ENCODE results near the gene RPL37A. TPM values are rescaled to one million over a fixed set of nuclear protein-coding genes. Genes with fewer than 3 reads are reported as not detected.
A peak's percentile ranks its signal among the peaks of the same experiment; 100 is the strongest.

Gene RPL37A
- total RNA-seq, 4 donors from 2014 or later, result 393 to 1,147 (median 736) TPM

DNA sequence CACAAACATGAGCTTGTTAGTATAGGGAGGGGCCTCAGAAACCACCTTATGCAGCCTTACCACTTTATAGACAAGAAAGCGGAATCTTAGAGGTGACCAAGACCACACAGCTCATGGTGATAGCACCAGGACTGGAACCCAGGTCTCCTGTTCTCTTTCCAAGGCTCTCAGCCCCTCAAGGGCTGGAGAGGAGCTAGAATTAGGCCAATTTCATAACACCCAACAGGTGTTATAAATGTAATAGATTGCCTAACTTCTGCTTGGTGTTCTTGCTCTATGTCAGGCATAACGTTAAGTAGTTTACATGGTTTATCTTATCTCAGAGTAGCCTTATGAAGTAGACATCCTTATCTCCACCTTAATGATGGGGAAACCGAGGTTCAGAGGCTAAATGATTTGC is 42.9 kb downstream of the RPL37A start:
- H3K4me1 ChIP-seq, result peaks cover 15 to 17% of the 10 kb centered on the region in 2 donors
- H3K27me3 ChIP-seq, result no peaks in the 10 kb centered on the region
- H3K9me3 ChIP-seq, result no peaks in the 10 kb centered on the region
- WGBS, 2 donors, result 87 to 94% methylated on average over 3 of the region's 3 CpGs
- no peak overlapping the region for H3K4me3 ChIP-seq (replicated peaks in 1 of 3)
- intact Hi-C loops (cut with DNase I), result no loop called here
- peak overlapping the region in 1 of 3 donors; percentile 67 for H3K27ac ChIP-seq
- no peak for DNase-seq
- no peak for TF ChIP-seq POLR2A (IDR thresholded peaks at IDR 0.05)
- TF ChIP-seq, protein P1, sequence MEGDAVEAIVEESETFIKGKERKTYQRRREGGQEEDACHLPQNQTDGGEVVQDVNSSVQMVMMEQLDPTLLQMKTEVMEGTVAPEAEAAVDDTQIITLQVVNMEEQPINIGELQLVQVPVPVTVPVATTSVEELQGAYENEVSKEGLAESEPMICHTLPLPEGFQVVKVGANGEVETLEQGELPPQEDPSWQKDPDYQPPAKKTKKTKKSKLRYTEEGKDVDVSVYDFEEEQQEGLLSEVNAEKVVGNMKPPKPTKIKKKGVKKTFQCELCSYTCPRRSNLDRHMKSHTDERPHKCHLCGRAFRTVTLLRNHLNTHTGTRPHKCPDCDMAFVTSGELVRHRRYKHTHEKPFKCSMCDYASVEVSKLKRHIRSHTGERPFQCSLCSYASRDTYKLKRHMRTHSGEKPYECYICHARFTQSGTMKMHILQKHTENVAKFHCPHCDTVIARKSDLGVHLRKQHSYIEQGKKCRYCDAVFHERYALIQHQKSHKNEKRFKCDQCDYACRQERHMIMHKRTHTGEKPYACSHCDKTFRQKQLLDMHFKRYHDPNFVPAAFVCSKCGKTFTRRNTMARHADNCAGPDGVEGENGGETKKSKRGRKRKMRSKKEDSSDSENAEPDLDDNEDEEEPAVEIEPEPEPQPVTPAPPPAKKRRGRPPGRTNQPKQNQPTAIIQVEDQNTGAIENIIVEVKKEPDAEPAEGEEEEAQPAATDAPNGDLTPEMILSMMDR (IDR thresholded peaks at IDR 0.05), result no peak
- H3K36me3 ChIP-seq, result no peaks in the 10 kb centered on the region

DNA sequence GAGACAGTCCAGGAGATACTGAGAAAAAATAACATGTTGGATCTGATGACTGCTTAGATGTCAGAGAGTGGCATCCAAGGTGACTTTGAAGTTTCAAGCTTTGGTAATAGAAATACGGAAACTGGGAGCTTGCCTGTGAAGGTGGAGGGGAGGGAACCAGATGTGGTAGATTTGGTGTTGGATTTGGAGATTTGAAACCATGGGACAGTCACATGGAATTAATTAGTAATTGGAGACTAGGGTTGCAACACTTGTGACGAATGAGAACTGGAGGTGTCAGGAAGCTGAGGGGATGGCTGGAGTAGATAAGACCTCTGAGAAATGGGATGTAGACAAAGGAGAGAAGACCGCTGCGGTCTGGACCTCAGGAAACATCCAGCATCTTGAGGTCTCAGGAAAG is 46.7 kb downstream of the RPL37A start:
- Histone ChIP-seq H3K9me3 (no peaks in the 10 kb centered on the region), H3K27me3 (no peaks in the 10 kb centered on the region), H3K36me3 (no peaks in the 10 kb centered on the region), H3K4me1 (peaks cover 12 to 18% of the 10 kb centered on the region in 2 donors), H3K27ac (no peak overlapping the region), H3K4me3 (replicated peaks in 1 of 3) (no peak overlapping the region)
- no peak for DNase-seq
- intact Hi-C loops (cut with DNase I), result no loop called here
- 86% methylated on average over 4 of the region's 4 CpGs for WGBS, 2 donors
- TF ChIP-seq, protein P1 (IDR thresholded peaks at IDR 0.05), result no peak
- TF ChIP-seq POLR2A (IDR thresholded peaks at IDR 0.05), result no peak

DNA sequence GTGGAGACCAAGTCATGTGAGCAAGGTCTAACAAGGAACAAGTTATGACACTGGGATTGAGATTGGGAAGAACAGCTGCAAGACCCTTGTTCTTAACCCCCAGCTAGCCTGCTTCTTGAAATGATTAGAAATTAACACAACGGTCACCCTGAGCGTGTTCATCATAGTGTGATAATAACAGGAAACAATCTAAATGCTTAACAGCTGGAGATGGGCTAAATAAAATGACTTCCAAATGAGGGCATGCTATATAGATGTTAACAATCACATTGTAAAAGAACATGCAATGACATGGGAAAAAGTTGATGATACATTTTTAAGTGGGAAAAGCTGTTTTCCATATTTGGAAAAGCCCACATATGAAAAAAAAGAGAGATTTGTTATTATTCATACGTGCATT is 47.6 kb downstream of the RPL37A start:
- no peak for TF ChIP-seq POLR2A (IDR thresholded peaks at IDR 0.05)
- TF ChIP-seq, protein P1 (IDR thresholded peaks at IDR 0.05), result no peak
- intact Hi-C loops (cut with DNase I), result no loop called here

DNA sequence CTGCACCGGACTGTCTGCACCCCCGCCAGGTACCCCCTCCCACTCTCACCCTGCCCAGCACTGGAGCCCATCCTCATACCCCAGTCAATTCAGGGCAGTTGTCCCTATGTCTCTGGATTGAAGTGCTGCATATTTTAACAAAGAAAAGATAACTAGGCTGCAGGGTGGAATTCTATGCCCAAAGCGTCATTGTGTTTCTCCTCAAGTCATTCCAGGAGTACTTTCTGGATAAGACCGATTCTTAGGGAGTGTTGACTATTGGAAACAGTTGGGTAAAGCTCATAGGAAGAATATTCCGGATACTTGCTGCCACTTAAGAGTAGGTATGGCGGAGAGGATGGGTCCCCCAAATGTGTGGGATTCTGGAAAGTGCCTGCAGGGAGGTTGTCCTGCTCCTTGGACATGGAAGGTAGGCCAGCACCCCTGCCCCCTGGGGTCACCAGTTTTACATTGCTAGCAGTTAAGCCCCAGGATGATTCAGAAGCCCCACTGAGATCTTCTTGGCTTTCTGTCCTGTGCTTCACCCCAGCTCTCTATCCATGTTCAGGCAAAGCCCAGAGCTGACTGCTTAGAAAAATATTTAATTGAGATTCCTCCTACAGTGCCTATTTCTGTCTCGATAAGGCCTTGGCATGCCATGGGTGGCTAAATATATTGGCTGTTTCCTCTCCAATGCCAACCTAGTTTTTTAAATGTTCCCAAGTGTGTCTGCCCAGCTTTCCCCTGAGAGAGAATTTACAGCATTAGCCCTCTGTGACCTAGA is 48.2 kb downstream of the RPL37A start:
- 80% methylated on average over 7 of the region's 7 CpGs for WGBS, 2 donors
- intact Hi-C loops (cut with DNase I), result no loop called here
- no peaks in the 10 kb centered on the region for H3K36me3 ChIP-seq
- no peak overlapping the region for H3K4me3 ChIP-seq (replicated peaks in 1 of 3)
- no peaks in the 10 kb centered on the region for H3K9me3 ChIP-seq
- DNase-seq, result no peak
- no peak overlapping the region for H3K27ac ChIP-seq
- no peaks in the 10 kb centered on the region for H3K27me3 ChIP-seq
- no peak for TF ChIP-seq POLR2A (IDR thresholded peaks at IDR 0.05)
- TF ChIP-seq, protein P1 (IDR thresholded peaks at IDR 0.05), result no peak
- peaks cover 12 to 14% of the 10 kb centered on the region in 2 donors for H3K4me1 ChIP-seq

More for the DNA sequence above, 47.6 kb downstream of the RPL37A start:
- Histone ChIP-seq H3K27ac (no peak overlapping the region), H3K4me3 (replicated peaks in 1 of 3) (no peak overlapping the region), H3K27me3 (no peaks in the 10 kb centered on the region), H3K4me1 (peaks cover 9 to 10% of the 10 kb centered on the region in 2 donors), H3K36me3 (no peaks in the 10 kb centered on the region), H3K9me3 (no peaks in the 10 kb centered on the region)
- no peak for DNase-seq
- 87 to 89% methylated on average over 3 of the region's 3 CpGs for WGBS, 2 donors

DNA sequence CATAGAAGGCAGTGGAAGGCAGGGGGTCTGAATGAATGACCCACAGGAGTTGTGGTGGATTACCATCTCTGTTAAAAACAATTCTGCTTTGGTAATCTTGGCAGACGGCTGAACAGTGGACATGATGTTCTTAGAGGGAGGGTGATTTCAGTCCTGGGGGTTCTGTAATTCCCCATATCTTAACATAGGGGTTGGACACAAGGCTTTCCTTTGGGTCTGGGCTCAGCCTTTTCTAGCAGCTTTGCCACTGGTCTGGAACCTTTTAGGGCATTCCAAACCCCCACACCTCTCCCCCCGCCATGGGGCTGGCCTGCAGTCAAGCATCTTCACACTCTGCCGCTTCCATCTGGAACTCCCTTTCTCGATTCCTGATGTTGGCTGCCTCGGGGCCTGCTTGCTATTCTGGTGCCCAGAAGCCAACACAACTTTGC is 50.3 kb downstream of the RPL37A start:
- intact Hi-C loops (cut with DNase I), result no loop called here
- TF ChIP-seq, protein P1 (IDR thresholded peaks at IDR 0.05), result no peak
- no peak for TF ChIP-seq POLR2A (IDR thresholded peaks at IDR 0.05)
- no peaks in the 10 kb centered on the region for H3K9me3 ChIP-seq
- no peaks in the 10 kb centered on the region for H3K27me3 ChIP-seq
- peaks cover 17 to 22% of the 10 kb centered on the region in 2 donors for H3K4me1 ChIP-seq
- H3K4me3 ChIP-seq (replicated peaks in 1 of 3), result no peak overlapping the region
- H3K27ac ChIP-seq, result peak overlapping the region; percentile 56 to 75 (median 72)
- 29 to 51% methylated on average over 5 of the region's 5 CpGs for WGBS, 2 donors
- H3K36me3 ChIP-seq, result no peaks in the 10 kb centered on the region
- peak; percentile 88 to 95 for DNase-seq

Data from thyroid gland (tissue), 4 donors.